HG02840 (cell line): ENCODE results near the gene DPP7.

ENCODE experiments used
- ATAC-seq: cut with Tn5 transposase; IDR thresholded peaks from one replicate; pipeline ENCODE4 v1.9.1; 2021; ENCODE audit warnings: mild to moderate bottlenecking, moderate library complexity, moderate number of reproducible peaks; ENCODE audit not compliant: unreplicated experiment, low FRiP score

Gene DPP7

DNA sequence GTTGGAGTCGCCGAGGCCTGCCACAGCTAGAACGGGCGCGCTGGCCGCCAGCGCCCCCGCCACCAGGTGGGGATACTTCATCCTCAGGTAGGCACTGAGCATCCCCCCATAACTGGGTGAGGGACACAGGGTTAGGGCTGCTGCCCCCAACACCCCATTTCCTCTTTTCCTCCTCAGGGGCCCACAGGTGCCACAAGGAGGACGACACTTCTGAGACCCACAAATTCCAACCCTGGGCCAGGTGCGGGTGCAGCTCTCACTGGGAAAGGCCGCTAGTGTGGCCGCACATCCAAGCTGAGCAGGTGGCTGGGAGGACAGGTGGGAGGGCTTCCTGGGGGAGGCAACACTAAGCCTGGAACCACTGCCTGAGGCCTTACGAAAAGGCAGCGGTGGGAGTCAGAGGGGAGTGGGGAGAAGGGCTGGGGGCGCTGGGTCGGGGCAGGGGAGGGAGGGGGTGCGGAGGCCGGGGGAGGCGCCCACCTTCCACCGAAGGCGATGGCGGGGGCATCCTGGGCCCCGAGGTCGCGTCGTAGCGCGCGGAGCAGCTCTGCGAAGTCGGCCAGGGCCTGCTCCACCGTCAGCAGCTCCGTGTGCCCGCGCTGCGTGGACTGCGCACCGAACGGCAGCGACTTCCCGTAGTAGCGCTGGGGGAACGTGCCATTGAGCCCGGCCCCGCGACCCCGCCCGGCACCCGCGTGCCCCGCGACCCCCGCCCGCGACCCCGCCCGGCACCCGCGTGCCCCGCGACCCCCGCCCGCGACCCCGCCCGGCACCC, 961 bp downstream of the DPP7 start:
- ATAC-seq: no peak

DNA sequence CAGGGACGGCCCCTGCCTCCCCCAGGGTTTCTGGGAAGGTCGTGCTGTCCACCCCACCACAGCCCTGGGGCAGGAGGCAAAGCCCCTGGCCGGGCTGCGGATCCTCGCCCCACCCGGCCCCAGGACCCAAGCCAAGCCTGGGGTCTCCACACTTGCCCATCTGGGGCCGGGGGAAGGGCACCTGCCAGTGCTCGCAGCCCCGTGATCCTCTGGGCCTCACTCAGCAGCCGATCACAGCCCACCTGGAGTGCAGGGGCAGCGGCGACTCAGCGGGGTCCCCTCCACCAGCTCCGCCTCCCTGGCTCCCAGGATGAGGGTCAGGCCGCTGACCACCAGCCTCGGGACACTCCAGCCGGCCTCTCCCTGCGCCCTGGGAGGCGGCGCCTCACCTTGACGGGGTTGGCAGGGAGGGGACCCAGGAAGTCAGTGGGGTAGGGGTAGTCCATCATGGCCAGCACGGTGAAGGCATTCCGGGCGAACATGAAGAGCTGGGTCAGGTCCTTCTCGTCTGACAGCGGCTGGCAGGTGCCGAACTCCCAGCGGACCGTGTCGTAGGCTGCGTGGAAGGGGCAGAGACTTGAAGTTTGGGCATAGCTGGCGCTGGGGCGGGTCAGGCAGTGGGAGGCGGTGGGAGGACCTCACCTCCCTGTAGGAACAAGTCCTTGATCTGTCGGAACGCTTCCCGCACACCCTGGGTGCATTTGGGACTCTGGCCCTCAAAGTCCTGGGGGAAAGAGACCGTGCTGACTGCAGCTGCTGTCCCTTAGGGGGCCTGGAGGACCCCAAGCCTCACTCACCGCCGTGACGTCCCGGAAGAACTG, 1.8 kb downstream of the DPP7 start:
- no peak for ATAC-seq

DNA sequence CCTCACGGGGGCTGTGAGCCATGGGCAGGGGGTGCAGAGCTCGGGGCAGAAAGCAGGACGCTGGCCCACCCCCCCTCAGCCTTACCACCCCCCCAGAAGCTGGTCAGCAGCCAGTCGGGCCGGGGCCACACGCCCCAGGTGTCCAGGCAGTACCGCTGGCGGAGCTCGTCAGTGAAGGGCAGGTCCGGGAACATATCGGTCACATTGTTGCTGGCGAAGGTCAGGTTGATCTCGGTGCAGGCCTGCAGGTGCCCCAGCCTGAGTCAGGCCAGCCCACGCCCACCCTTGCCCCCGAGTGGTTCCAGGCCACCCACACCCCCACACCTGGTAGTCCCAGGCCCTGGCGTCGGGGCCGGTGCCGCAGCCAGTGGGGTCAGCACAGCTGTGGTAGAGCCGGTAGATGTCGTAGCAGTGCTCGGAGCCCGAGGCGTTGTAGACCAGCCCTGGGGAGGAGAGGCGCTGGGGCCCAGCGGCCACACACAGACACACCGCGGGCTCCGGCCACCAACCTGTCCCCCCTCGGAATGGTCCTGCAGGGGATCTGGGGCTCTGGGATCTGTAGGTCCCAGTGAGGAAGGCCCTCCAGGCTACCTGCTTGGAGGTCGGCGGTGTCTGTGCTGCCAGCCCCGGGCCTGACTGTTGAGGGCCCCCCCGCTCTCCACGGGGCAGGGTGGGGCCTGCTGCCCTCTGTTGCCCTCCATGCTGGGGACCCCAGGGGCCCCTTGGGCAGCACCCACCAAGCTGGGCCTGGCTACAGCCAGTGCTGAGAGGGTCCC, 2.6 kb downstream of the DPP7 start:
- no peak for ATAC-seq

DNA sequence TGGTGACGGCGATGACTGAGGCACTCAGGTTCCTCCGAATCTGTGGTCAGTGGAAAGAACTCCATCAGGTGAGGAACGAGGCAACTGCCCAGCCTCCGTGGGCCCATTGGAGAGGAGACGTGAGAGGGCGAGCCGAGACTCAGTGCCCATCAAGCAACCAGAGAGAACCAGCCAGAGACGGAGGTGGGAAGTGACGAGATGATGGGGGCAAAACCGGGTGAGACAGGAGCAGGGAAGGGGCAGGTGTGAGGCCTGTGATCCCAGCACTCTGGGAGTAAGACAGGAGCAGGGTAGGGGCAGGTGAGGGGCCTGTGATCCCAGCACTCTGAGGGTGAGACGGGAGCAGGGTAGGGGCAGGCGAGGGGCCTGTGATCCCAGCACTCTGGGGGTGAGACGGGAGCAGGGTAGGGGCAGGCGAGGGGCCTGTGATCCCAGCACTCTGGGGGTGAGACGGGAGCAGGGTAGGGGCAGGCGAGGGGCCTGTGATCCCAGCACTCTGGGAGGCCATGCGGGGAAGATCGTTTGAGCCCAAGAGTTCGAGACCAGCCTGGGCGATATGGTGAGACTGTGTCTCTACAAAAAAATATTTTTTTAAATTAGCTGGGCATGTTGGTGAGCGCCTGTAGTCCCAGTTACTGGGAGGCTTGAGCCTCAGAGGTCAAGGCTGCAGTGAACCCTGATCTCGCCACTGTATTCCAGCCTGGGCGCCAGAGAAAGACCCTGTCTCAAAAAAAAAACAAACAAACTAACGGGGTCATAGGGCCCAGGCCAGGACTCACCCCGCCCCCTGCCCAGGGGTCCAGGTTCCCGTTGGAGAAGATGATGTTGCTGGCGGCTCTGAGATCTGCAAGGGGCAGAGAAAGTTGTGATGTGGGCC, 3.4 kb downstream of the DPP7 start:
- ATAC-seq: no peak

DNA sequence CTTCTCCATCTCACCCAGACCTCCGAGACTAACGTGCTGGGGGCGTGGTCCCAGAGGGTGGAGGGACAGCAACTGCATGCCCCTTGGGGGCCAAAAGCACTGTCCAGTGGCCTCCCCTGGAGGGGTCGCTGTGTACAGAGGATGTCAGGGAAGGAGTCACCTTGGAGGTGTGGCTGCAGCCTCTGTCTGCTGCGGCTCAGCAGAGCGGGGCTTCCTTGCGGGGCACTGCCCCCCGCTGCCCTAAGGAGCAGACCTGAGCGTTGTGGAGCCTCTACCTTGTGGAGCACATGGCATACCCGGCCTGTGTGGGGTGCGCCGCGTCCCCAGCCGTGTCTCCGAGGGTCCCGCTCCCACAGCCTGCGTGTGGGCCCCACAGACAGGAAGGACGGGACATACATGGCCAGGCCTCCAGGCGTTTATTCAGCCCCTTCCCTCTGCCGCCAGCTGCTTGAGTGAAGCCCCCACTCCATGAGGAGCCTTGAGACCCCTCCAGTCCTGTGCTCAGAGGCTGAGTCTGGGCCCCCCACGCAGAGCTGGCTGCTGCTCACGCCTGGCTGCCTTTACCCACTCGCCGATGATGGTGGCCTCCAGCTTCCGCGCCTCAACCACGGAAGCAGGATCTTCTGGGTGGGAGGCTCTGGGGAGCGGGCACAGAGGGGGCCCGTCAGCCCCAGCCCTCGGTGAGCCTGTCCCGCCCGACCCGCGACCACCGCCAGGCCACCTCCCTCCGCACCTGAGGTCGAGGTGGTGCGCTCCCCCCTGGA, 4.2 kb downstream of the DPP7 start:
- no peak for ATAC-seq

DNA sequence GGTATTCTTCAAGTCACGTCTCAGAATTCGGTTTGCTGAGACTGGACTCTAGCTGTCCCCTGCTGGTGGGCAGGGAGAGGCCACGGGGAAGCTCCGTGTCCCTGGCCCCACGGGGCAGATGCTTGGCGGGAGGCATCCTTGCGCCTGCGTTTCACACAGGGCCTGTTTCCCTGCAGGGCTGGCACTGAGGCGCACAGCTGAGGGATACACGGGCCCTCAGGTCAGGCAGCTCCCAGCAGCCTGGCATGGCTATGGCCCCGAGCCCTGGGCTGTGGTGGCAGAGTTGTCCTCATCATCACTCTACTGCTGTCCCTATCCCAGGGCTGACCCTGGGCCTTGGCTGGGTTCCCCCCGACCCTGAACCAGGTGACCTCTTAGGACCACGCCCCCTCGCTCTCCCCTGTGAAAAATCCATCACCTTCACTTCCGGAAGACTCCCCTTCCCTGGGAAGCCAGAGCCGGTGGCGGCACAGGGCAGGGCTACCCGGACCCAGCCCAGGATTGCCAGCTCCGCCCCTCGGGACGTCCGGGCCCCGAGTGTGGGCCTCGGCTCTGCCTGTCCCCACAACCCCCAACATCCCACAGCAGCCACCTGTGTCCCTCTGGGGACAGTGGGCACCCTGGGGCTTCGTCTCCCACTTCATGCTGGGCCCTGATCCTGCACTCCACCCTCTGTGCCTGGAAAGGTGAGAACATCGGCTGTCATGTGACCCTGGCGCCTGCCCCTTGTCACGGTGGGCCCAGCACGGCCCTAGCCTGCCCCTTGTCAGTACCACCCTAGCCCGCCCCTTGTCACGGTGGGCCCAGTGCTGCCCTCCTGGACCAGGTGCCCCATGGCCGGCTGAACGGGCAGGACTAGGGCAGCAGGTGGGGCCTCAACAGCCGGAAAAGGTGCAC, 5.0 kb downstream of the DPP7 start:
- ATAC-seq: no peak

DNA sequence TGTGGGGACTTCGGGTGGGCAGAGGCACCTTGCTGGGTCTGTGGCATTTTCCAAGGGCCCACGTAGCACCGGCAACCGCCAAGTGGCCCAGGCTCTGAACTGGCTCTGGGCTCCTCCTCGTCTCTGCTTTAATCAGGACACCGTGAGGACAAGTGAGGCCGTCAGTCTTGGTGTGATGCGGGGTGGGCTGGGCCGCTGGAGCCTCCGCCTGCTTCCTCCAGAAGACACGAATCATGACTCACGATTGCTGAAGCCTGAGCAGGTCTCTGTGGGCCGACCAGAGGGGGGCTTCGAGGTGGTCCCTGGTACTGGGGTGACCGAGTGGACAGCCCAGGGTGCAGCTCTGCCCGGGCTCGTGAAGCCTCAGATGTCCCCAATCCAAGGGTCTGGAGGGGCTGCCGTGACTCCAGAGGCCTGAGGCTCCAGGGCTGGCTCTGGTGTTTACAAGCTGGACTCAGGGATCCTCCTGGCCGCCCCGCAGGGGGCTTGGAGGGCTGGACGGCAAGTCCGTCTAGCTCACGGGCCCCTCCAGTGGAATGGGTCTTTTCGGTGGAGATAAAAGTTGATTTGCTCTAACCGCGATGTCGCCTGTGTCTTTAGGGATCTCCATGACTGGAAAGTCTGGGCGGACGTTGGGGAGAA, 5.8 kb downstream of the DPP7 start:
- no peak for ATAC-seq

DNA sequence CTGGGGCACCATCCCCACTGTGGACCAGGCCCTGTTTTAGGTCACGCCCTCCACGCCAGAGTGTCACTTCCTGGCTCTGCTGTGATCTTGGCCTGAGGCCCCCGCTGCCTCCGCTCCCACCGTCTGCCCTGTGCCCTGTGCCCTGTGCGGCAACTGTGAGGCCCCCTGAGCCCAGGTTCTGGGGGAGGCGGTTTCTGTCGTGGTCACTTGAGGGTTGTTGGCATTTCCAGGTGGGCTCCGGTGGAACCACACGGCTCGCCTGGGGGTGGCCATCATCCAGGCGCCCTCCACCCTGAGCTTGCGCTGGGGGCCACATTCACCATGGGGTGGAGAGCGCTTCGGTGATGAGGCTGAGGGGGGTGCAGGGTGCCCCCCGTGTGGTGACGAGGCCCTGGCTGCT, 6.6 kb downstream of the DPP7 start:
- ATAC-seq: no peak

DNA sequence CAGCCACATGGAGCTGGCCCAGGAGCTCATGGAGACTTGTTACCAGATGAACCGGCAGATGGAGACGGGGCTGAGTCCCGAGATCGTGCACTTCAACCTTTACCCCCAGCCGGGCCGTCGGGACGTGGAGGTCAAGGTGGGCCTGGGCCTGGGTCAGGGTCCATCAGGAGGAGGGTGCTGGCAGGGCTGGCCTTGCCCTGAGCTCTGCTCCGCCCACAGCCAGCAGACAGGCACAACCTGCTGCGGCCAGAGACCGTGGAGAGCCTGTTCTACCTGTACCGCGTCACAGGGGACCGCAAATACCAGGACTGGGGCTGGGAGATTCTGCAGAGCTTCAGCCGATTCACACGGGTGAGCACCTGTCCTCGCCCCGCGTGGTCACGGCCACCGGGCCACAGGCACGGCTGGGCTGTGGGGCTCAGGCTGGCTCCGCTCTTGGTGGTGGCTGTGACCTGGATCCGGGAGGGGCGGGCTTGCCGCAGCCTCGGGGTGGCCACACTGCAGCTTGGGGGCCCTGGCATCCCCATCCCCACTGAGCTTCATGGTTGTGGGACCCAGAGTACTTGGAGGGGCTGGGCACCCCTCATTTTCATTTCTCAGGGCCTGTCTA, 7.1 kb downstream of the DPP7 start:
- ATAC-seq: no peak

DNA sequence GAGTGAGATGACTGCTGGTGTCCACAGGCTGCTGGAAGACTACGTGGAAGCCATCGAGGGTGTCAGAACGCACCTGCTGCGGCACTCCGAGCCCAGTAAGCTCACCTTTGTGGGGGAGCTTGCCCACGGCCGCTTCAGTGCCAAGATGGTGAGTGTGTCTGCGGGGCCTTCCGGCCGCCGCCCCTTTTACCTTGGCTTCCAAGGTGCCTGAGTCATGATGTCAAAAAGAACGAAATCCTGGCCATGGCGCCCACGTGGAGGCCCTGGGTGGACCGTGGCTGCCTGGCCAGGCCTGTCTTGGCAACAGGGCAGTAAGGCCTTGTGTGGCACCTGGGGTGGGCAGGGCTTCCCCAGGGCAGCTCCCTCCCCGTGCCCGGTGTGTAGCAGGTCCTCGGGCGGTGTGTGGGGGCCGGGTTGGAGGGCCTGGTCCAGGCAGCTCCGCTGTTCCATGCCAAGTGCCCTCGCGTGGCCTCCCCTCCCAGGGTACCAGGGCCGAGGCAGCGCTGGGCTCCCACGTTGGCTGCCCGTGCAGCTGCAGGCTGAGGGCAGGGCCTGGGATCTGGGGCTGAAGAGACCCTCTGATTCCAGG, 7.8 kb downstream of the DPP7 start:
- ATAC-seq: no peak

DNA sequence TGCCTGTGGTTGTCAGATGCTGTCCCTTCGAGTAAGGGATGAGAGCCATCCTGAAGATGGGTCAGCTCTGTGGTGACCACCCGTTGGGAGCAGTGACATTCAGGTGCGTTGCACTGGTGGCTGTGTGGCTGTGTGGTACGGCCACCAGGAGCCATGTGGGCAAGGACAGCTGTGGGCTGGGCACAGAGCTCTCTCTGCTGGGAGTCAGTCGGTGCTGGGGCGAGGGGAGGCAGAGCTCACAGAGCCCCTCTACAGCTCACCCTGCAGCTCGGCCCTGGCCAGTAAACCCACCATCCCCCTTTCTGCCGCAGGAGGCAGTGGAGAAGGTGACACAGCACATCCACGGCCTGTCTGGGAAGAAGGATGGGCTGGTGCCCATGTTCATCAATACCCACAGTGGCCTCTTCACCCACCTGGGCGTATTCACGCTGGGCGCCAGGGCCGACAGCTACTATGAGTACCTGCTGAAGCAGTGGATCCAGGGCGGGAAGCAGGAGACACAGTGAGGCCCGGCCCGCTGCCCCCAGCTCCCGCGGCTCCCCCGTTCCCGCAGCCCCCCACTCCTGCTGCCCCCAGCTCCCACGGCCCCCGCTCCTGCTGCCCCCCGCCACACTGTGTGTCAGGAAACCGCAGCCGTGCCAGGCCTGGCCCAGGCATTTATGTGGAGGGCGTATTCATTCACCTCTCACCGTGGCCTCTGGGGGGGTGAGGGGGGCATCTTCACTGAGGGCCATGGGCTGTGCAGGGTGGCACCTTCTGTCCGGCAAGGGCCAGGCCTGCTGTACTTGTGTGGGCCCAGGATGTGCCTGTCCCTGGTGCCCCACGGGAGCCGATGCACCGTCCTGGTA, 8.5 kb downstream of the DPP7 start:
- no peak for ATAC-seq

DNA sequence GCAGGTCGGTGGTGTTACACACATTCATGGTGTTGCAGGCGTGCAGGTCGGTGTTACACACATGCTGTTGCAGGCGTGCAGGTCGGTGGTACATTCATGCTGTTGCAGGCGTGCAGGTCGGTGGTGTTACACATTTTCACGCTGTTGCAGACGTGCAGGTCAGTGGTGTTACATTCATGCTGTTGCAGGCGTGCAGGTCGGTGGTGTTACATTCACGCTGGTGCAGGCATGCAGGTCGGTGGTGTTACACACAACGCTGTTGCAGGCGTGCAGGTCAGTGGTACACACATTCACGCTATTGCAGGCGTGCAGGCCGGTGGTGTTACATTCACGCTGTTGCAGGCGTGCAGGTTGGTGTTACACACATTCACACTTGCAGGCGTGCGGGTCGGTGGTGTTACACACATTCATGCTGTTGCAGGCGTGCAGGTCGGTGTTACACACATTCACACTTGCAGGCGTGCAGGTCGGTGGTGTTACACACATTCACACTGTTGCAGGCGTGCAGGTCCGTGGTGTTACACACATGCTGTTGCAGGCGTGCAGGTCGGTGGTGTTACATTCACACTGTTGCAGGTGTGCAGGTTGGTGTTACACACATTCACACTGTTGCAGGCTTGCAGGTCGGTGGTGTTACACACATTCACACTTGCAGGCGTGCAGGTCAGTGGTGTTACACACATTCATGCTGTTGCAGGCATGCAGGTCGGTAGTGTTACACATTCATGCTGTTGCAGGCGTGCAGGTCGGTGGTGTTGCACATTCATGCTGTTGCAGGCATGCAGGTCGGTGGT, 11.1 kb downstream of the DPP7 start:
- no peak for ATAC-seq

DNA sequence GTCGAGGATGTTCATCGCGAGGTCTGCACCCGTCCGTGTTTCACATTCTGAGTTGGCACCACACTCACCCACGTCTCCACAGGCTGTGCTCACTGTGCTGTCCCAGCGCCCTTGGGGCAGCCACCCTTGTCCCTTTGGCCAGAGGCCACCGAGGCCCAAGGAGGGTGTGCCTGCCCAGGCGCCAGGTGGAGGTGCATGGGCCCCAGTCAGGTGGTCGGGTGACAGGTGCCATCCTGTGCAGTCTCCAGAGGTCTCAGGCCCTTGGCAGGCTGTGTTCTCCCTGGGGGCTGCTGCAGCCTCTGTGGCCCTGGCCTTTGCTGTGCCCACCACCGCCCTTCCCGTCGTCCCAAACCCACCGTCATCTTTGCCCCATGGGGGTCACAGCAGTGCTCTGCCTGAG, 15.3 kb downstream of the DPP7 start:
- ATAC-seq: no peak

DNA sequence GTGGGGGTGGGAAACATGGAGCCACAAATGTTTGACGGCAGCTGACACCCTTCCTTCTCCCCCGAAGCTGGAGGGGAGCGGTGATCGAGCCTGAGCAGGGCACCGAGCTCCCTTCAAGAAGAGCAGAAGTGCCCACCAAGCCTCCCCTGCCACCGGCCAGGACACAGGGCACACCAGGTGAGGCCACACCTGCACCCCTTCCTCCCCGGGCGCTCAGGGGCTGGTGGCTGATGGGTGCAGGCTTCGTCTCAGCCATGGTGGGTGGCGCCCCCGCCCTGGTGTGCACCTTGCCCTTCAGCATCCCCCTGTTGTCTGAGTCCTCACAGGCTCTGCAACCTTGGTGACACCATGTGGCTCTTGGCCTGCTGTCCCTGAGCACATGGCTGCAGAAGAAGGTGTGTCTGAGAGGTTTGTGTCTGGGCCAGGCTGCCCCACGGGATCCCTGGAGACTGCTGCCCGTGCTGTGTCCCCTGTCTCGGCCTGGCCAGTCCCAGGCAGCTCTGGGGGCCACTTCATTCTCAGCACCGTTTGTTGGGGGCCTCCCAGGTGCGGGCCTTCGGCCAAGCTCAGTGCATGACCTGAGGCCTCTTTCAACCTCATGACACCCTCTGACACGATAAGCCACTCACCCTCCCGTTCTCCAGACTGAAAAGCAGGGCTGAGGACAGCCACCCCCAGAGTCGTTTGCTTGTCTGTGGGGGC, 16.6 kb downstream of the DPP7 start:
- no peak for ATAC-seq
